HepG2 (cell line): Measurements from ENCODE around the gene TTLL10. TPM values are rescaled to one million over a fixed set of nuclear protein-coding genes. Genes with fewer than 3 reads are reported as not detected.

Source experiments
- SRSF1 ChIP-seq: fragments of 200-400 bp; formaldehyde crosslinking; optimal IDR thresholded peaks from 2 replicates; pipeline ENCODE3; 2017; ENCODE audit warnings: mild to moderate bottlenecking, low read depth, low read length, moderate library complexity
- ZNF282 ChIP-seq: fragments of 450-650 bp; IDR thresholded peaks from 2 replicates; pipeline ENCODE4 v1.6.1; 2018; ENCODE audit not compliant: partially characterized antibody
- ZNF318 ChIP-seq: sonication (generic); formaldehyde crosslinking; IDR thresholded peaks from 2 replicates; pipeline ENCODE4 v1.4.0; 2020; ENCODE audit warnings: mild to moderate bottlenecking, missing genetic modification reagents
- polyA plus RNA-seq, 8 experiments: library from polyadenylated mRNA; depleted of rRNA in 3 of 8; stranded (reverse) in 7 of 8; unstranded in 1 of 8; fragments of >200 nt; fragmentation: Illumina TruSeq in 4 of 8; extraction: Trizol in 4 of 8; gene quantifications; 2 replicates each; pipeline versions ENCODE4 v1.2.1 to v1.2.3, GENCODE V29; 2011 to 2016; ENCODE audit warnings: low read depth in 4 of 8, missing spikeins in 1 of 8, mixed read lengths in 1 of 8; ENCODE audit not compliant: insufficient read depth in 1 of 8
- total RNA-seq, 5 experiments: library from RNA; depleted of rRNA; stranded (reverse); fragments of >200 nt; fragmentation: Illumina TruSeq; extraction: Trizol; gene quantifications; 2 replicates each; pipeline ENCODE4 v1.2.3, GENCODE V29; 2016; ENCODE audit warnings: low read depth in 1 of 5

TTLL10 gene
- total and polyA plus RNA-seq, 2 of the 13 experiments (the other 11 are each of a cell fraction or from before 2014, with no cell fraction given): not detected

- TF ChIP-seq ZNF318 (CRISPR knock-in tag) (no peak), SRSF1 (no peak), ZNF282 (no peak)
Measured at GRCh38 chr1:1164701-1165451, 8.8 kb upstream of the TTLL10 start (continued).
